Stimulated activated memory B cell treated with anti-CD40 and anti-IgM and Interleukin-4, amounts not matched to agents 10 μg/mL and 1 μg/mL and 100 μg/mL, for 72 hours (primary cell): ENCODE results near the gene GOLGA8S.
"Not testable (repeated sequence)": the region's sequence is repeated elsewhere in the genome, so short reads cannot be mapped to it uniquely, and the experiment has no call there.

Source experiments
- ATAC-seq: fragments of 150-1000 bp; cut with Tn5 transposase; 2 replicates; pipeline ENCODE4 v1.10.0; 2021
- H3K27ac Mint-ChIP-seq: one replicate; pipeline ENCODE4 v1.8.0; 2022; ENCODE audit warnings: mild to moderate bottlenecking, mixed read lengths
- H3K27me3 Mint-ChIP-seq: one replicate; pipeline ENCODE4 v1.8.0; 2022; ENCODE audit warnings: mixed read lengths
- H3K36me3 Mint-ChIP-seq: one replicate; pipeline ENCODE4 v1.8.0; 2022; ENCODE audit warnings: mixed read lengths
- H3K4me1 Mint-ChIP-seq: one replicate; pipeline ENCODE4 v1.8.0; 2022; ENCODE audit warnings: mixed read lengths
- H3K4me3 Mint-ChIP-seq: one replicate; pipeline ENCODE4 v1.8.0; 2022; ENCODE audit warnings: mild to moderate bottlenecking, moderate library complexity, mixed read lengths
- H3K9me3 Mint-ChIP-seq: one replicate; pipeline ENCODE4 v1.8.0; 2022; ENCODE audit warnings: mixed read lengths

GOLGA8S gene

GRCh38 chr15:23354448-23354847, at the start of gene GOLGA8S:
TSS of gene GOLGA8S (plus strand) at chr15:23354748. CDS start at chr15:23354810, 62 bp downstream.
- not testable (repeated sequence) for ATAC-seq, H3K27ac Mint-ChIP-seq, H3K4me1 Mint-ChIP-seq, H3K4me3 Mint-ChIP-seq, H3K27me3 Mint-ChIP-seq, H3K9me3 Mint-ChIP-seq, H3K36me3 Mint-ChIP-seq

GRCh38 chr15:23304805-23305204, 49.7 kb upstream of the GOLGA8S start:
- H3K9me3 Mint-ChIP-seq, H3K27me3 Mint-ChIP-seq, ATAC-seq: not testable (repeated sequence)
- peak overlapping the region; percentile 85 for H3K4me3 Mint-ChIP-seq
- peaks cover 38% of the 10 kb centered on the region for H3K36me3 Mint-ChIP-seq
- peak overlapping the region; percentile 86 for H3K27ac Mint-ChIP-seq
- H3K4me1 Mint-ChIP-seq, result peaks cover 39% of the 10 kb centered on the region

- not testable (repeated sequence) for ATAC-seq, H3K9me3 Mint-ChIP-seq, H3K27ac Mint-ChIP-seq, H3K27me3 Mint-ChIP-seq, H3K4me3 Mint-ChIP-seq
- peaks cover 43% of the 10 kb centered on the region for H3K4me1 Mint-ChIP-seq
- H3K36me3 Mint-ChIP-seq, result peaks cover 47% of the 10 kb centered on the region
Observed at GRCh38 chr15:23305921-23306320, 48.6 kb upstream of the GOLGA8S start.

GRCh38 chr15:23311233-23311632, 43.3 kb upstream of the GOLGA8S start:
- Mint-ChIP-seq H3K4me1 (peaks cover 21% of the 10 kb centered on the region), H3K36me3 (peaks cover 49% of the 10 kb centered on the region)
- not testable (repeated sequence) for H3K27ac Mint-ChIP-seq, H3K27me3 Mint-ChIP-seq, ATAC-seq, H3K4me3 Mint-ChIP-seq, H3K9me3 Mint-ChIP-seq

GRCh38 chr15:23334096-23334495, 20.5 kb upstream of the GOLGA8S start, which contains the start of gene GOLGA6L26:
TSS of gene GOLGA6L26 (minus strand) at chr15:23334196. CDS start at chr15:23334135, 61 bp downstream.
- H3K27ac Mint-ChIP-seq, H3K4me1 Mint-ChIP-seq, ATAC-seq, H3K27me3 Mint-ChIP-seq, H3K4me3 Mint-ChIP-seq, H3K36me3 Mint-ChIP-seq, H3K9me3 Mint-ChIP-seq: not testable (repeated sequence)

GRCh38 chr15:23362622-23363021, 8.1 kb downstream of the GOLGA8S start:
- not testable (repeated sequence) for ATAC-seq, H3K9me3 Mint-ChIP-seq, H3K4me1 Mint-ChIP-seq, H3K27ac Mint-ChIP-seq, H3K27me3 Mint-ChIP-seq, H3K4me3 Mint-ChIP-seq, H3K36me3 Mint-ChIP-seq

GRCh38 chr15:23364261-23364660, 9.7 kb downstream of the GOLGA8S start:
- ATAC-seq, H3K4me3 Mint-ChIP-seq, H3K9me3 Mint-ChIP-seq: not testable (repeated sequence)

GRCh38 chr15:23370578-23370977, 16.0 kb downstream of the GOLGA8S start:
- H3K27ac Mint-ChIP-seq, result no peak overlapping the region
- H3K27me3 Mint-ChIP-seq, result no peaks in the 10 kb centered on the region
- no peaks in the 10 kb centered on the region for H3K9me3 Mint-ChIP-seq
- ATAC-seq, result no peak
- H3K36me3 Mint-ChIP-seq, result no peaks in the 10 kb centered on the region
- H3K4me1 Mint-ChIP-seq, result no peaks in the 10 kb centered on the region
- no peak overlapping the region for H3K4me3 Mint-ChIP-seq

More at GRCh38 chr15:23364261-23364660, 9.7 kb downstream of the GOLGA8S start:
- not testable (repeated sequence) for H3K27ac Mint-ChIP-seq, H3K4me1 Mint-ChIP-seq, H3K36me3 Mint-ChIP-seq, H3K27me3 Mint-ChIP-seq

GRCh38 chr15:23371134-23371533, 16.6 kb downstream of the GOLGA8S start:
- not testable (repeated sequence) for ATAC-seq, H3K4me3 Mint-ChIP-seq

GRCh38 chr15:23371868-23372267, 17.3 kb downstream of the GOLGA8S start:
- not testable (repeated sequence) for H3K9me3 Mint-ChIP-seq, H3K4me3 Mint-ChIP-seq, H3K4me1 Mint-ChIP-seq, ATAC-seq, H3K27ac Mint-ChIP-seq, H3K36me3 Mint-ChIP-seq, H3K27me3 Mint-ChIP-seq

More at GRCh38 chr15:23371134-23371533, 16.6 kb downstream of the GOLGA8S start:
- not testable (repeated sequence) for H3K4me1 Mint-ChIP-seq, H3K27me3 Mint-ChIP-seq, H3K9me3 Mint-ChIP-seq, H3K36me3 Mint-ChIP-seq, H3K27ac Mint-ChIP-seq

GRCh38 chr15:23372284-23372683, 17.7 kb downstream of the GOLGA8S start:
- no peak for ATAC-seq
- H3K27ac Mint-ChIP-seq, result no peak overlapping the region

GRCh38 chr15:23372891-23373600, 18.5 kb downstream of the GOLGA8S start:
- not testable (repeated sequence) for H3K36me3 Mint-ChIP-seq, ATAC-seq, H3K27me3 Mint-ChIP-seq, H3K4me1 Mint-ChIP-seq, H3K4me3 Mint-ChIP-seq, H3K27ac Mint-ChIP-seq, H3K9me3 Mint-ChIP-seq

More at GRCh38 chr15:23372284-23372683, 17.7 kb downstream of the GOLGA8S start:
- H3K27me3 Mint-ChIP-seq, result no peaks in the 10 kb centered on the region
- no peaks in the 10 kb centered on the region for H3K4me1 Mint-ChIP-seq
- H3K4me3 Mint-ChIP-seq, result no peak overlapping the region
- H3K9me3 Mint-ChIP-seq, result no peaks in the 10 kb centered on the region
- no peaks in the 10 kb centered on the region for H3K36me3 Mint-ChIP-seq

GRCh38 chr15:23374226-23374625, 19.7 kb downstream of the GOLGA8S start:
- not testable (repeated sequence) for H3K27me3 Mint-ChIP-seq, H3K9me3 Mint-ChIP-seq, H3K4me3 Mint-ChIP-seq, H3K36me3 Mint-ChIP-seq, H3K27ac Mint-ChIP-seq, ATAC-seq, H3K4me1 Mint-ChIP-seq

GRCh38 chr15:23378946-23379345, 24.4 kb downstream of the GOLGA8S start:
- not testable (repeated sequence) for H3K36me3 Mint-ChIP-seq, ATAC-seq, H3K27me3 Mint-ChIP-seq, H3K4me1 Mint-ChIP-seq, H3K9me3 Mint-ChIP-seq, H3K27ac Mint-ChIP-seq, H3K4me3 Mint-ChIP-seq

GRCh38 chr15:23380700-23381099, 26.2 kb downstream of the GOLGA8S start:
- not testable (repeated sequence) for H3K27ac Mint-ChIP-seq, H3K27me3 Mint-ChIP-seq, H3K4me3 Mint-ChIP-seq

GRCh38 chr15:23381192-23381591, 26.6 kb downstream of the GOLGA8S start:
- H3K4me1 Mint-ChIP-seq, H3K4me3 Mint-ChIP-seq, H3K36me3 Mint-ChIP-seq, H3K27ac Mint-ChIP-seq, H3K9me3 Mint-ChIP-seq, H3K27me3 Mint-ChIP-seq: not testable (repeated sequence)
- peak; percentile 42 for ATAC-seq

More at GRCh38 chr15:23380700-23381099, 26.2 kb downstream of the GOLGA8S start:
- not testable (repeated sequence) for H3K4me1 Mint-ChIP-seq, H3K36me3 Mint-ChIP-seq, H3K9me3 Mint-ChIP-seq, ATAC-seq
